H1 (cell line): ENCODE measurements around the gene ACCSL. TPM values are rescaled to one million over a fixed set of nuclear protein-coding genes. Genes with fewer than 3 reads are reported as not detected.

Experiments used
- ATF3 ChIP-seq: IDR thresholded peaks from 2 replicates; pipeline ENCODE4 v1.6.1; 2011; ENCODE audit warnings: low read depth, mild to moderate bottlenecking, low read length; ENCODE audit not compliant: insufficient read depth
- CHD2 ChIP-seq: IDR thresholded peaks from 2 replicates; pipeline ENCODE4 v1.6.1; 2012; ENCODE audit warnings: low read length, improper control_type of control experiment
- POLR2A ChIP-seq, 2 experiments: IDR thresholded peaks; 1 replicate in 1 of 2; 2 replicates in 1 of 2; pipeline ENCODE4 v1.6.1; 2011; ENCODE audit warnings: low read depth in 2 of 2, low read length in 2 of 2, mild to moderate bottlenecking in 2 of 2; ENCODE audit errors: control extremely low read depth in 1 of 2
- polyA plus RNA-seq, 7 experiments: library from polyadenylated mRNA; depleted of rRNA in 3 of 7; stranded (reverse) in 5 of 7; unstranded in 2 of 7; fragments of >200 nt in 5 of 7; fragments of 200-250 nt in 2 of 7; gene quantifications; 1 replicate in 5 of 7; 2 replicates in 1 of 7; 4 replicates in 1 of 7; pipeline versions ENCODE4 v1.2.1 to v1.2.3, GENCODE V29; 2011 to 2013; ENCODE audit warnings: missing spikeins in 2 of 7, mixed read lengths in 2 of 7
- total RNA-seq: library from RNA; stranded (reverse); fragmentation: NEBNext Ultra II Directional; extraction: Animal tissue kit (Norgen Biotek cat#: 25700); gene quantifications from 2 replicates; pipeline ENCODE4 v1.2.1, GENCODE V29; 2021

The ACCSL gene
- total and polyA plus RNA-seq, 2 of the 8 experiments (the other 6 are each of a cell fraction or from before 2014, with no cell fraction given) = not detected

- no peak for TF ChIP-seq POLR2A (IDR thresholded peaks at IDR 0.05; ENCODE audit: control extremely low read depth in 1 of 2, low read depth in 2 of 2, low read length in 2 of 2)
- no peak for TF ChIP-seq ATF3
- TF ChIP-seq CHD2 = no peak
- TF ChIP-seq, all 59 proteins: peak for 0
Measured at GRCh38 chr11:44090539-44090938, 42.8 kb downstream of the ACCSL start (continued).
